ENCODE data around the gene ZNF574.
"Not testable (repeated sequence)": the region's sequence is repeated elsewhere in the genome, so short reads cannot be mapped to it uniquely, and the experiment has no call there.

DNA sequence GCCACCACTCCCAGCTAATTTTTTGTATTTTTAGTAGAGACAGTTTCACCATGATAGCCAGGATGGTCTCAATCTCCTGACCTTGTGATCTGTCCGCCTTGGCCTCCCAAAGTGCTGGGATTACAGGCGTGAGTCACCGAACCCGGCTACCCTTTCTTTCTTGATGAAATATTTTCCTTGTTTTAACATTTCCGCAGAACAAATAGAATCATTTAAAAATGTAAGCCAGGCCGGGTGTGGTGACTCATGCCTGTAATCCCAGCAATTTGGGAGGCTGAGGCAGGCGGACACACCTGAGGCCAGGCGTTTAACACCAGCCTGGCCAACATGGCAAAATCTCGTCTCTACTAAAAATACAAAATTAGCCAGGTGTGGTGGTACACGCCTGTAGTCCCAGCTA is 24.3 kb downstream of the ZNF574 start:
- not testable (repeated sequence) for TF ChIP-seq EZH2phosphoT487 (IDR thresholded peaks at IDR 0.05; ENCODE audit: low read depth)
- TF ChIP-seq, protein P1, sequence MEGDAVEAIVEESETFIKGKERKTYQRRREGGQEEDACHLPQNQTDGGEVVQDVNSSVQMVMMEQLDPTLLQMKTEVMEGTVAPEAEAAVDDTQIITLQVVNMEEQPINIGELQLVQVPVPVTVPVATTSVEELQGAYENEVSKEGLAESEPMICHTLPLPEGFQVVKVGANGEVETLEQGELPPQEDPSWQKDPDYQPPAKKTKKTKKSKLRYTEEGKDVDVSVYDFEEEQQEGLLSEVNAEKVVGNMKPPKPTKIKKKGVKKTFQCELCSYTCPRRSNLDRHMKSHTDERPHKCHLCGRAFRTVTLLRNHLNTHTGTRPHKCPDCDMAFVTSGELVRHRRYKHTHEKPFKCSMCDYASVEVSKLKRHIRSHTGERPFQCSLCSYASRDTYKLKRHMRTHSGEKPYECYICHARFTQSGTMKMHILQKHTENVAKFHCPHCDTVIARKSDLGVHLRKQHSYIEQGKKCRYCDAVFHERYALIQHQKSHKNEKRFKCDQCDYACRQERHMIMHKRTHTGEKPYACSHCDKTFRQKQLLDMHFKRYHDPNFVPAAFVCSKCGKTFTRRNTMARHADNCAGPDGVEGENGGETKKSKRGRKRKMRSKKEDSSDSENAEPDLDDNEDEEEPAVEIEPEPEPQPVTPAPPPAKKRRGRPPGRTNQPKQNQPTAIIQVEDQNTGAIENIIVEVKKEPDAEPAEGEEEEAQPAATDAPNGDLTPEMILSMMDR (IDR thresholded peaks at IDR 0.05; ENCODE audit: low read depth, low read length), result not testable (repeated sequence)
